GM19397 (cell line): ENCODE data around the gene UBE2L5.

ENCODE experiments used
- ATAC-seq: cut with Tn5 transposase; IDR thresholded peaks from one replicate; pipeline ENCODE4 v1.9.1; 2021; ENCODE audit warnings: mild to moderate bottlenecking, moderate library complexity; ENCODE audit not compliant: unreplicated experiment

The UBE2L5 gene

GRCh38 chr13:30466841-30467252, 44.6 kb downstream of the UBE2L5 start:
- ATAC-seq: no peak

DNA sequence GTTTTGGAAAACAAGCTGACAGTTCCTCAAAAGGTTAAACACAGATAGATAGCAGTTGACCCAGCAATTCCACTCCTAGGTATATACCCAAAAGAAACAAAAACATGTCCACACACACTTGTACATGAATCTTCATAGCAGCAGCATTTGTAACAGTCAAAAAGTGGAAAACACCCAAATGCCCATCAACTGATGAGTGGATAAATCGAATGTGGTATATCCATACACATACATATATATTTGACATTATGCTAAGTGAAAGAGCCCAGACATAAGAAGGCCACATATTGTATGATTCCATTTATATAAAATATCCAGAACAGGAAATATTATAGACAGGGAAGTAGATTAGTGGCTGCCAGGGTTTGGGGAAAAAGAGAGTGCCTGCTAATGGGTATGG, 51.4 kb downstream of the UBE2L5 start:
- no peak for ATAC-seq

DNA sequence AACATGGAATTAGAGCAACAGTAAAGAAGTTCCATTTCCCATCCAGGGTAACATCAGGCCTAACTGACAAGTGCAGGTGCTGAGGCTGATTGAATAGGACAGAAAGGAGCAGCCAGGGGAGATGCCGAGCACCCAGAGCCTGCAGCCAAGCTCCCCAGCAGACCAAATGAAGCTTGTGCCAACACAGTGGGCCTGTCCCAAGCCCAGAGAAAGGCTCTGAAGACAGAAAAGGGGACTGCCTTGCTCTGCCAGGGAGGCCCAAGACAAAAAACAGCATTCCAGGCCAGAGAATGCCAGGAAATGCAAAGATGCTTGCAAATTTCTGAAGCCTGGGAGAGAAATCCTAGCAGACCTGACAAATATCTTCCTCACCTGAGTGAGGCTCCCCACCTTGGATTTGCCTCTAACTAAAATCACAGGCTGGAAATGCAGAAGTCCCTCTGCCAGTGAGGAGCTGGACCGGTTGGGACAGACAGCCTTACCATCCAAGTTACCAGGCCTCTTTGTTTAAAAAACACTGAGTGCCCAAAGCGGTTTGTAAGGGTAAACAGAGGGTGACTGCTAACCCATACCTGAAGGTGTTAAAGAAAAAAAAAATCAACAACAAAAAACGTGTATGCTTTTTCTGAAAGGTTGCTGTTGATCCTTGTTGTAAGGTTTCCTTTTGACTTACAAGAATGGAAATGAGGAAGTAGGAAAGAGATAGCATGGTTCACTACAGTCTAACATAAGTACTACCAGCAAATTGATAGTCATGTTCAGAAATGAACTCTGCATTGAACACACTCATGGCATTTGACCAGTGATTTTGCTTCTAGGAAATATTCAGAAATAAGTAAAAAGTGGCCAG, 55.3 kb downstream of the UBE2L5 start:
- peak; percentile 83 for ATAC-seq
